Tibial artery (tissue), 4 donors: ENCODE results near the gene DDX5.

Source experiments
- DNase-seq, 2 donors: peaks; one replicate each; pipeline ENCODE4 v3.0.0-alpha.2; 2019
- H3K27ac ChIP-seq, 2 donors: fragments of 200-600 bp; sonication (generic) in 1 of 2; 1 replicate in 1 of 2; 2 replicates in 1 of 2; pipeline ENCODE4 v1.5.1; 2018 to 2019; ENCODE audit warnings: mild to moderate bottlenecking in 1 of 2
- H3K27me3 ChIP-seq, 2 donors: fragments of 200-600 bp; sonication (generic) in 1 of 2; one replicate each; pipeline versions ENCODE4 v1.5.1 to v1.6.0; 2016 to 2019
- H3K36me3 ChIP-seq, 3 donors: fragments of 200-600 bp; sonication (generic) in 2 of 3; one replicate each; pipeline ENCODE4 v1.5.1; 2016 to 2019; ENCODE audit warnings: mild to moderate bottlenecking in 2 of 3
- H3K4me1 ChIP-seq, 4 donors: fragments of 200-600 bp; sonication (generic) in 2 of 4; 1 replicate in 3 of 4; 2 replicates in 1 of 4; pipeline ENCODE4 v1.5.1; 2016 to 2019
- H3K4me3 ChIP-seq, 2 donors: fragments of 200-600 bp; sonication (generic) in 1 of 2; 1 replicate in 1 of 2; 2 replicates in 1 of 2; pipeline ENCODE4 v1.5.1; 2018 to 2019; ENCODE audit warnings: mild to moderate bottlenecking in 2 of 2
- H3K9me3 ChIP-seq, 3 donors: fragments of 200-600 bp; sonication (generic) in 1 of 3; one replicate each; pipeline ENCODE4 v1.5.1; 2016 to 2019
- intact Hi-C: fragments of 100-400 bp; cut with DNase I; formaldehyde crosslinking; loops from one replicate; pipeline ENCODE4 v1.15.0; 2023; ENCODE audit warnings: low total_unique reads
- TF ChIP-seq, protein P1 (sequence below), 2 experiments: fragments of 200-600 bp in 1 of 2; fragments of 450-650 bp in 1 of 2; IDR thresholded peaks; one replicate each; pipeline ENCODE4 v1.5.1; 2017 to 2019; ENCODE audit warnings: antibody characterized with exemption in 2 of 2, mild to moderate bottlenecking in 1 of 2, moderate library complexity in 1 of 2

DDX5 gene

DNA sequence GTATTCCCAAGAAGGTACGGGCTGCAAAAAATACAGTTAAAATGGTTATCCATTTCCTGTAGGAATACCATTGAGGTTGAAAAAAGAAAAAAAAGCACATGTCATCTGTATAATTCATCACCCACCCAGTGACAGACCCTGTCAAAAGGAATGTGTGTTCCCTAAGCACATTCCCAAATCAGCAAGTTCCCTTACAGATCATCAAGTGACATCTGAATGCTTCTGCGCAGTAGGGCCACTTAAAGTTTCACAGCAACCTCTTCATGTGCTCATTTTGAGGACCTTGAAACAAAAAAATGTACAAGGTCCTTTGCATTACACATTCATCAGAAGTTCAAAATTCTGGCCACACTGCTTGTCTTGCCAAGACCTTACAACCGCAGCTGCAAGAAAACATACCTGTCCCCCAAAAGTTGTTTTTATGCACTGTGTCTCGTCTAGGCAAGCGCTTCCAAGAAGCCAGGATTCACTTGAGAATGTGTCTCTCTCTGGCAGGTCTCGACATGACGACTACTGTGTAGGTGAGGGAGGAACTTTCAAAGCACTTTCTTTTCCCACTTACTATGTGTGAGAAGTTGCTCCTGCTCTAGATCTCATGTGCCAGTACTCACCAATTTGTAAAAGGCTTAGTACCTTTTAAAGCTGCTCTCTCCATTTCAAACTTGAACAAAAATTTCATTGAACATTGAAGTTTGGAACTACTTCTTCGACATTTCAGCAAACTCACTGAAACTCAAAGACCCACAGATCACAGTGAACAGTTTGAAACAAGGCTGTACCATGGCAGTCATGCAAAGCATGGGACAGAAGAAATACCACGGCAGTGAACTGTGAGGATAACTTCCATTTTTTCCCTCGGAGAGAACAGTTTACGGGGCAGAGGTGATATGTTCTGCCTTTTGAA lies 5.0 kb downstream of the DDX5 start:
- H3K9me3 ChIP-seq, result no peaks in the 10 kb centered on the region
- DNase-seq, result no peak
- H3K27me3 ChIP-seq, result no peaks in the 10 kb centered on the region
- intact Hi-C loops, result no loop called here
- H3K36me3 ChIP-seq, result peaks cover 62 to 82% (median 63%) of the 10 kb centered on the region in 3 donors
- peak overlapping the region; percentile 26 to 100 for H3K27ac ChIP-seq
- H3K4me3 ChIP-seq, result no peak overlapping the region
- H3K4me1 ChIP-seq, result peaks cover 10 to 75% (median 50%) of the 10 kb centered on the region in 4 donors
- TF ChIP-seq, protein P1, sequence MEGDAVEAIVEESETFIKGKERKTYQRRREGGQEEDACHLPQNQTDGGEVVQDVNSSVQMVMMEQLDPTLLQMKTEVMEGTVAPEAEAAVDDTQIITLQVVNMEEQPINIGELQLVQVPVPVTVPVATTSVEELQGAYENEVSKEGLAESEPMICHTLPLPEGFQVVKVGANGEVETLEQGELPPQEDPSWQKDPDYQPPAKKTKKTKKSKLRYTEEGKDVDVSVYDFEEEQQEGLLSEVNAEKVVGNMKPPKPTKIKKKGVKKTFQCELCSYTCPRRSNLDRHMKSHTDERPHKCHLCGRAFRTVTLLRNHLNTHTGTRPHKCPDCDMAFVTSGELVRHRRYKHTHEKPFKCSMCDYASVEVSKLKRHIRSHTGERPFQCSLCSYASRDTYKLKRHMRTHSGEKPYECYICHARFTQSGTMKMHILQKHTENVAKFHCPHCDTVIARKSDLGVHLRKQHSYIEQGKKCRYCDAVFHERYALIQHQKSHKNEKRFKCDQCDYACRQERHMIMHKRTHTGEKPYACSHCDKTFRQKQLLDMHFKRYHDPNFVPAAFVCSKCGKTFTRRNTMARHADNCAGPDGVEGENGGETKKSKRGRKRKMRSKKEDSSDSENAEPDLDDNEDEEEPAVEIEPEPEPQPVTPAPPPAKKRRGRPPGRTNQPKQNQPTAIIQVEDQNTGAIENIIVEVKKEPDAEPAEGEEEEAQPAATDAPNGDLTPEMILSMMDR (IDR thresholded peaks at IDR 0.05), result no peak

DNA sequence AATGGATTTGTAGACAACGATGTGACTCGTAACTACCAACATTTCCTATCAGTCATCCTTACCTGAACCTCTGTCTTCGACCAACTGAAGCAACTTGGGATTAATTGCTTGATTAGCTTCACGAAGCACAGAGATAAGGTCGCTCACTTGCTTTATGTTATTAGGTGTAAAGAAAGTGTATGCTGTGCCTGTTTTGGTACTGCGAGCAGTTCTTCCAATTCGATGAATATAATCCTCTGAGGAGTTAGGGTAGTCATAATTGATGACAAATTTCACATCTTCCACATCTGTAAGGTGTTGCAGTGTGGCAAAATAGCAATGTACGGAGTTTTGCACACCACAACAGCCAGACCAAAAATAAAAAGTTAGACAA lies 5.6 kb downstream of the DDX5 start:
- Histone ChIP-seq H3K27me3 (no peaks in the 10 kb centered on the region), H3K9me3 (no peaks in the 10 kb centered on the region), H3K27ac (no peak overlapping the region), H3K36me3 (peaks cover 62 to 75% (median 63%) of the 10 kb centered on the region in 3 donors), H3K4me3 (no peak overlapping the region), H3K4me1 (peaks cover 14 to 82% (median 57%) of the 10 kb centered on the region in 4 donors)
- intact Hi-C loops, result no loop called here
- TF ChIP-seq, protein P1 (IDR thresholded peaks at IDR 0.05), result no peak
- DNase-seq, result no peak

DNA sequence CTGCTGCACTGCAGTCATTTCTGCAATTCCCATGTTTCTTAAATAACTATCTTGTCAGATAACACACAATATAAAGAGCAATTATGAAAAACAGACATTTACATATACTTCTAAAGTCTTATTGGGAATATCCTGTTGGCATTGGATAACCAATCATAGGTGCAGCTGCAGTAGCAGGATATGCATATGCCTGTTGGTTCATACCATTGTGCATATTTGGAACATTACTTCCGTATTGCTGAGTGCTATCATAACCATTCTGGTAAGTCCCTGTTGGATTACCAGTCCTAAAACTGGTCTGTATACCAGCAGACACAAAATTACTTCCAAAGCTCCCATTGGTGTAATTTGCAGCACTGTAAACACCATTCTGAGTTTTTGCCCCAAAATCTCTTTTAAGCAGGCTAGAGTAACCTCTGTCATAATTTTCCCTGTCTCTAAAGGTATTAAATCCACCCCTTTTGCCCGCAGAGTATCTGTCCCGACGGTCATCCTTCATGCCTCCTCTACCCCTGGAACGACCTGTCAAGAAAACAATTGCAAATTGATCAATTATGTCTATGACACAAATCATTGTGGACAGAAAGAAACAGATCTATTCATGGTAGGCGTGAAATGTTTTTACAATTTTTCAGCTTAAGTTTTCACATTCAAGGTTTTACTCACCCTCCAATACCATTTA lies 6.1 kb downstream of the DDX5 start:
- H3K4me1 ChIP-seq, result peaks cover 14 to 87% (median 62%) of the 10 kb centered on the region in 4 donors
- H3K27ac ChIP-seq, result no peak overlapping the region
- no peak for DNase-seq
- TF ChIP-seq, protein P1 (IDR thresholded peaks at IDR 0.05), result no peak
- H3K36me3 ChIP-seq, result peaks cover 62 to 75% (median 63%) of the 10 kb centered on the region in 3 donors
- H3K4me3 ChIP-seq, result no peak overlapping the region
- no peaks in the 10 kb centered on the region for H3K9me3 ChIP-seq
- intact Hi-C loops, result loop anchor here (5.0 kb wide), 1 partner anchor 78 kb away; no protein-coding TSS in a partner anchor
- H3K27me3 ChIP-seq, result no peaks in the 10 kb centered on the region

DNA sequence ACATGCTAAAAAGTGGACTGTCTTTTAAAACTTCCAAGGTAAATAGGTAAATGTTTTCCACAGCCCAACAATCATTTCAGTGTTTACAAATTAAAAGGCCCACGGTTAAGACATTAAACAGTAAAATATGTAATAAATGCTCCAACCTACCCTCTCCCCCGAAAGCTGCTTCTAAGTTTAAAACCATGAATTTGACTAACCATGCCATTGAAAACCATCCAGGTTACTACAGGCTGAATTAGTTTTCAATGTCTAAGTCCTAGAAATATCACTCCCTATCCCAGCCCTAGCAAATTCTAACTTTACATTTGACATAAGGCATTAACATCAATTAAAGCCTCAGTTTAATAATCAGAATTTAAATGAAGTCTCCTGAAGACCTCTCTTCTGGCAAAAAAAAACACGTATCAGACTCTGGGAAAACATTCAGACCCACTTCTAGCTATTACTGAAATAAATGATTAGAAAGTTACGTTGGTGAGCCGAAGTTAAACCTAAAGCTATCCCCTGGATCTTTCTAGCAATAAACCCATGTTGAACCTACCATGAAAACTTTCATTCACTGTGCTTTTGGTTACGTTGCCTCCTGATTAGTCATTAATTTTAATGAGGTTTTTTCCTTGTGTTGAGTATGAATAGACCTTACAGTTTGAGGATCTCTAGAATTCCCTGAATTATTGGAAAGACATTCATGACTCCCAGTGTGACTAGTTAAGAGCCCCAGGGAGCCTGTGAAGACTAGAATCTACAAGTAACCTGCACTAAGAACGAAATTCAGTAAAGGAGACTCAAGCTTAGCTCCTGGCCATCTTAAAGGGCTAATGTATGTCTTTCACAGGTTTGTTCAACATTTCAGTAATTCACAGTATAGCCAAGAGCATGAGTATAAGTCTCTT lies 7.5 kb downstream of the DDX5 start:
- H3K36me3 ChIP-seq, result peaks cover 50 to 62% (median 55%) of the 10 kb centered on the region in 3 donors
- peaks cover 11 to 86% (median 58%) of the 10 kb centered on the region in 4 donors for H3K4me1 ChIP-seq
- TF ChIP-seq, protein P1 (IDR thresholded peaks at IDR 0.05), result no peak
- no peaks in the 10 kb centered on the region for H3K27me3 ChIP-seq
- DNase-seq, result no peak
- H3K4me3 ChIP-seq, result no peak overlapping the region
- peak overlapping the region in 1 of 2 donors; percentile 79 for H3K27ac ChIP-seq
- intact Hi-C loops, result loop anchor here (5.0 kb wide), 1 partner anchor 76 kb away; no protein-coding TSS in a partner anchor
- H3K9me3 ChIP-seq, result no peaks in the 10 kb centered on the region

DNA sequence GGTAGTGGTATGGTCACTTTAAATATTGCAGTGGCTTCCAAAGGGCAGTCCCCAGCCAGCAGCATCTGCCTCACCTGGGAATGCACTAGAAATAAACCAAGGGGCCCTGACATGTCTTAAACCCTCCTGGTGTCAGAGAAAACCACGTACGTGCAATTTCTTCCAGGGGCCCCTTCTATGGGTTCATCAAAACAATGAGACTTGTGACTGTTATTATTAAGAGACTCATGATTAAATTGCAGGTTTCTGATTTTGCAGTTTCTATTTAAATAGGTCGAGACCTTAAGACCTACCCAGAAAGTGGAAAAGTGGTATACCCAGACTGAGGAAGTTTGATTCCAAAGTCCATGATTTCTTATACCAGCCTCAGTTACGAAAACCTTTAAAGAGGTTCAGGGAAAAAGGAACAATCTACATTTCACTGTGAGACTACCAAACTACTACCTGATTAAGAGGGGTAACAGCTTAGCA lies 8.5 kb downstream of the DDX5 start:
- Histone ChIP-seq H3K27ac (peak overlapping the region; percentile 79 to 80), H3K27me3 (no peaks in the 10 kb centered on the region), H3K4me3 (peak overlapping the region; percentile 74 to 75), H3K36me3 (peaks cover 44 to 60% (median 45%) of the 10 kb centered on the region in 3 donors), H3K9me3 (no peaks in the 10 kb centered on the region), H3K4me1 (peaks cover 7 to 76% (median 49%) of the 10 kb centered on the region in 4 donors)
- TF ChIP-seq, protein P1 (IDR thresholded peaks at IDR 0.05), result no peak
- intact Hi-C loops, result loop anchor here (5.0 kb wide), 1 partner anchor 75 kb away; no protein-coding TSS in a partner anchor
- DNase-seq, result no peak
